HG02610 (cell line): ENCODE data around the gene ACKR2.
"Not testable (repeated sequence)": the region's sequence is repeated elsewhere in the genome, so short reads cannot be mapped to it uniquely, and the experiment has no call there.

Experiments used
- ATAC-seq: cut with Tn5 transposase; IDR thresholded peaks from one replicate; pipeline ENCODE4 v1.9.1; 2021; ENCODE audit warnings: mild to moderate bottlenecking, moderate library complexity; ENCODE audit not compliant: unreplicated experiment

The ACKR2 gene

GRCh38 chr3:42801048-42801620 lies 8.1 kb upstream of the ACKR2 start:
- no peak for ATAC-seq

GRCh38 chr3:42801784-42802183 lies 7.5 kb upstream of the ACKR2 start:
- no peak for ATAC-seq

- ATAC-seq: no peak
These were observed 6.3 kb upstream of the ACKR2 start for GRCh38 chr3:42802876-42803413.

GRCh38 chr3:42803414-42804105 lies 5.7 kb upstream of the ACKR2 start:
- ATAC-seq: peak; percentile 13

- ATAC-seq: peak; percentile 99
These were observed 5.0 kb upstream of the ACKR2 start, which contains the start of gene HIGD1A for GRCh38 chr3:42804106-42804830. Gene HIGD1A (minus strand): TSS chr3:42804490. CDS start chr3:42794253, 10,237 bp downstream.

- ATAC-seq: peak; percentile 23
These were observed 4.5 kb upstream of the ACKR2 start for GRCh38 chr3:42804831-42805132.

- ATAC-seq: no peak
These were observed 4.0 kb upstream of the ACKR2 start for GRCh38 chr3:42805141-42805821.

GRCh38 chr3:42807929-42808328 lies 1.3 kb upstream of the ACKR2 start:
- no peak for ATAC-seq

GRCh38 chr3:42810706-42811105 lies 1.5 kb downstream of the ACKR2 start:
- ATAC-seq: not testable (repeated sequence)

GRCh38 chr3:42811118-42811883 lies 2.1 kb downstream of the ACKR2 start:
- ATAC-seq: not testable (repeated sequence)

GRCh38 chr3:42814246-42814645 lies 5.0 kb downstream of the ACKR2 start:
- no peak for ATAC-seq

- no peak for ATAC-seq
These were observed 5.8 kb downstream of the ACKR2 start for GRCh38 chr3:42814914-42815507.

- ATAC-seq: no peak
These were observed 6.6 kb downstream of the ACKR2 start for GRCh38 chr3:42815826-42816225.

- ATAC-seq: no peak
These were observed 10.2 kb downstream of the ACKR2 start for GRCh38 chr3:42819351-42819965.

- ATAC-seq: no peak
These were observed 11.5 kb downstream of the ACKR2 start for GRCh38 chr3:42820746-42821051.

GRCh38 chr3:42822828-42823227 lies 13.6 kb downstream of the ACKR2 start:
- ATAC-seq: no peak

GRCh38 chr3:42823351-42823750 lies 14.1 kb downstream of the ACKR2 start:
- no peak for ATAC-seq

GRCh38 chr3:42826141-42826540 lies 16.9 kb downstream of the ACKR2 start:
- ATAC-seq: no peak

GRCh38 chr3:42827023-42827422 lies 17.8 kb downstream of the ACKR2 start:
- no peak for ATAC-seq

GRCh38 chr3:42827654-42828053 lies 18.4 kb downstream of the ACKR2 start:
- no peak for ATAC-seq
